ENCODE results near the gene TMEM139.

GRCh38 chr7:143321242-143321641 lies 36.5 kb downstream of the TMEM139 start:
- TF ChIP-seq, protein P1, sequence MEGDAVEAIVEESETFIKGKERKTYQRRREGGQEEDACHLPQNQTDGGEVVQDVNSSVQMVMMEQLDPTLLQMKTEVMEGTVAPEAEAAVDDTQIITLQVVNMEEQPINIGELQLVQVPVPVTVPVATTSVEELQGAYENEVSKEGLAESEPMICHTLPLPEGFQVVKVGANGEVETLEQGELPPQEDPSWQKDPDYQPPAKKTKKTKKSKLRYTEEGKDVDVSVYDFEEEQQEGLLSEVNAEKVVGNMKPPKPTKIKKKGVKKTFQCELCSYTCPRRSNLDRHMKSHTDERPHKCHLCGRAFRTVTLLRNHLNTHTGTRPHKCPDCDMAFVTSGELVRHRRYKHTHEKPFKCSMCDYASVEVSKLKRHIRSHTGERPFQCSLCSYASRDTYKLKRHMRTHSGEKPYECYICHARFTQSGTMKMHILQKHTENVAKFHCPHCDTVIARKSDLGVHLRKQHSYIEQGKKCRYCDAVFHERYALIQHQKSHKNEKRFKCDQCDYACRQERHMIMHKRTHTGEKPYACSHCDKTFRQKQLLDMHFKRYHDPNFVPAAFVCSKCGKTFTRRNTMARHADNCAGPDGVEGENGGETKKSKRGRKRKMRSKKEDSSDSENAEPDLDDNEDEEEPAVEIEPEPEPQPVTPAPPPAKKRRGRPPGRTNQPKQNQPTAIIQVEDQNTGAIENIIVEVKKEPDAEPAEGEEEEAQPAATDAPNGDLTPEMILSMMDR (IDR thresholded peaks at IDR 0.05), result no peak
- TF ChIP-seq POLR2A (IDR thresholded peaks at IDR 0.05), result no peak
